Measurements from ENCODE around the gene EFCAB13. TPM values are rescaled to one million over a fixed set of nuclear protein-coding genes. Genes with fewer than 3 reads are reported as not detected.
"Not testable (repeated sequence)": the region's sequence is repeated elsewhere in the genome, so short reads cannot be mapped to it uniquely, and the experiment has no call there.

Gene EFCAB13
- total RNA-seq, 1 donor from 2014 or later = 5.2 TPM

DNA sequence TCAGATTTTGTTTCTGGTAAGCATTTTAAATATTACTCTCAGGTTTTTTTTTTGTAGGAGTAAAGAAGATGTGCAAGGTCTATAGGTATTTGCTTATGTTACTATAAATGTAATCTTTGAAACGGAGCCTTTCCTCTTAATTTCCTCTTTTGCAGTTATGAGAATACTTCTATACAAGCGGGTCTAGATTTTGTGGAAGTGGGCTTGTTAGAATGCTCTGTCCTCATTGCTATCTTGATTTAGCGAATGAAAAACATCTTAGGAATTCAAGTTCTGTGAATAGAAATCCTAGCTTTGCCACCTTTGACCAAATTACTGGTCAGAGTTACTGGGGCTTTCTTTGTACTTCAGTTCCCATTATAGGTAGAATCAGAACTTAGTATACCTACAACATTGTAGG is 80.3 kb downstream of the EFCAB13 start:
- no peaks in the 10 kb centered on the region for H3K4me1 ChIP-seq (ENCODE audit: control insufficient read depth in 3 of 3, insufficient read depth in 3 of 3, low read length in 3 of 3)
- H3K27ac ChIP-seq (ENCODE audit: low read depth, low read length) = no peak overlapping the region
- no peaks in the 10 kb centered on the region for H3K9me3 ChIP-seq (ENCODE audit: control insufficient read depth in 3 of 3, low read length in 3 of 3)
- H3K9ac ChIP-seq (ENCODE audit: low read depth in 1 of 3, low read length in 3 of 3) = no peak overlapping the region
- H3K27me3 ChIP-seq (ENCODE audit: control insufficient read depth in 3 of 3, insufficient read depth in 3 of 3, low read length in 3 of 3) = no peaks in the 10 kb centered on the region
- peaks cover 0 to 3% (median 0%) of the 10 kb centered on the region in 3 donors for H3K36me3 ChIP-seq (ENCODE audit: control insufficient read depth in 3 of 3, insufficient read depth in 3 of 3, low read length in 3 of 3)
- no peak overlapping the region for H3K4me3 ChIP-seq (ENCODE audit: low read length in 3 of 3)

DNA sequence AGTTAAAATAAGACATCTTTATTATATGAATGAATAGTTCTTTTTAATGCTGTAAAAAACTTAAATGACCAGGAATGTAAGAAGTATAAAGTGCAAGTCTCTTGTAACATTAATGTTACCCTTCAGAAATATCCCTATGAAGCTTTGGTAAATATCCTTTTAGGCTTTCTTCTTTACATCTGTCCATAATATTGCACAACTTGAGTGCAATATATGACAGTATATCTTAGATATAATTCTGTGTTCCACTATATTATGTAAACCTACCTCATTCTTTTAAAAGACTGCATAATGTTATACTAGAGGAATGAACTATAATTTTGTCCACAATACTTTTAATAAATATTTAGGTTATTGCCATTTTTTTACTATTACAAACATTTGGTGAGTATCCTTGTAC is 81.1 kb downstream of the EFCAB13 start:
- H3K4me1 ChIP-seq (ENCODE audit: control insufficient read depth in 3 of 3, insufficient read depth in 3 of 3, low read length in 3 of 3) = no peaks in the 10 kb centered on the region
- no peaks in the 10 kb centered on the region for H3K9me3 ChIP-seq (ENCODE audit: control insufficient read depth in 3 of 3, low read length in 3 of 3)
- no peak overlapping the region for H3K27ac ChIP-seq (ENCODE audit: low read depth, low read length)
- H3K36me3 ChIP-seq (ENCODE audit: control insufficient read depth in 3 of 3, insufficient read depth in 3 of 3, low read length in 3 of 3) = peaks cover 0 to 3% (median 0%) of the 10 kb centered on the region in 3 donors
- H3K4me3 ChIP-seq (ENCODE audit: low read length in 3 of 3) = no peak overlapping the region
- H3K9ac ChIP-seq (ENCODE audit: low read depth in 1 of 3, low read length in 3 of 3) = no peak overlapping the region
- no peaks in the 10 kb centered on the region for H3K27me3 ChIP-seq (ENCODE audit: control insufficient read depth in 3 of 3, insufficient read depth in 3 of 3, low read length in 3 of 3)

DNA sequence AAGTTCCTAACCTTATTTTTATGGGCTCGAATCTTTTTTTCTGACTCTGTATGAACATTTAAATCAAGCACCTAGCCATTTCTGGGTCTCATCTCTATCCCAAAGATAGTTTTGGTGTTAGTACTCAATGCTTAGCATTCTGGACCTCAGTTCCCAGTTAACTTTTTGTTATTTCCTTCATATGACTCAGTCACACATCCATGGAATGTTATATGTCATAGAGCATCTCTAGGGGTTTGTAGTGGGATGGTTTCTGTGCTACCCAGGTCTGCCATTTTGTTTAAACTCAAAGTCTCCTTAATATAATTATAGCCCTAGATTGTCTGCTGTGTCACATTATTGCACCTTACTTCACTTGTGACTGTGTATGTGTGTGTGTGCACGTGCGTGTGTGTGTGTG is 90.1 kb downstream of the EFCAB13 start:
- Histone ChIP-seq H3K36me3 (ENCODE audit: control insufficient read depth in 3 of 3, insufficient read depth in 3 of 3, low read length in 3 of 3) (peaks cover 0 to 4% (median 0%) of the 10 kb centered on the region in 3 donors), H3K4me3 (ENCODE audit: low read length in 3 of 3) (no peak overlapping the region), H3K27me3 (ENCODE audit: control insufficient read depth in 3 of 3, insufficient read depth in 3 of 3, low read length in 3 of 3) (no peaks in the 10 kb centered on the region), H3K9me3 (ENCODE audit: control insufficient read depth in 3 of 3, low read length in 3 of 3) (no peaks in the 10 kb centered on the region), H3K27ac (ENCODE audit: low read depth, low read length) (no peak overlapping the region), H3K4me1 (ENCODE audit: control insufficient read depth in 3 of 3, insufficient read depth in 3 of 3, low read length in 3 of 3) (no peaks in the 10 kb centered on the region), H3K9ac (ENCODE audit: low read depth in 1 of 3, low read length in 3 of 3) (no peak overlapping the region)

DNA sequence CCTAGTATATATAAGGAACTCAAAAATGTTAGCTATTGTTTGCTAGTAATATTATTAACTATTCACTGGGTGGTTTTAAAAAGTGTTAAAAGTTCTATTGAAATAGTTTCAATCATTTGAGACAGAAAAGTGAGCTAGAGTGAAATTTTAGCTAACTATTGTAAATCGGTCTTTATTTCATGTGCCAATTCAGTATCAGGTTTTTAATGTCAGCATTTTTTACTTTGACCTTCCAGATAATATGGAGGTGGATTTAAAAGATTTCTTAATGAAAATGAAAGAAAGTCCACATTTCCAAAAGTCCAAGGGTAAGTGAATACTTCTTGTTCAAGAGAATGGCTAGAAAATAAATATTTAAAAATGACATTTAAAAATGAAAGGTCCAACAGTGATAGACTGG is 90.9 kb downstream of the EFCAB13 start:
- H3K27me3 ChIP-seq (ENCODE audit: control insufficient read depth in 3 of 3, insufficient read depth in 3 of 3, low read length in 3 of 3) = no peaks in the 10 kb centered on the region
- H3K9ac ChIP-seq (ENCODE audit: low read depth in 1 of 3, low read length in 3 of 3) = no peak overlapping the region
- no peak overlapping the region for H3K27ac ChIP-seq (ENCODE audit: low read depth, low read length)
- no peaks in the 10 kb centered on the region for H3K4me1 ChIP-seq (ENCODE audit: control insufficient read depth in 3 of 3, insufficient read depth in 3 of 3, low read length in 3 of 3)
- H3K9me3 ChIP-seq (ENCODE audit: control insufficient read depth in 3 of 3, low read length in 3 of 3) = no peaks in the 10 kb centered on the region
- peaks cover 0 to 4% (median 0%) of the 10 kb centered on the region in 3 donors for H3K36me3 ChIP-seq (ENCODE audit: control insufficient read depth in 3 of 3, insufficient read depth in 3 of 3, low read length in 3 of 3)
- no peak overlapping the region for H3K4me3 ChIP-seq (ENCODE audit: low read length in 3 of 3)

DNA sequence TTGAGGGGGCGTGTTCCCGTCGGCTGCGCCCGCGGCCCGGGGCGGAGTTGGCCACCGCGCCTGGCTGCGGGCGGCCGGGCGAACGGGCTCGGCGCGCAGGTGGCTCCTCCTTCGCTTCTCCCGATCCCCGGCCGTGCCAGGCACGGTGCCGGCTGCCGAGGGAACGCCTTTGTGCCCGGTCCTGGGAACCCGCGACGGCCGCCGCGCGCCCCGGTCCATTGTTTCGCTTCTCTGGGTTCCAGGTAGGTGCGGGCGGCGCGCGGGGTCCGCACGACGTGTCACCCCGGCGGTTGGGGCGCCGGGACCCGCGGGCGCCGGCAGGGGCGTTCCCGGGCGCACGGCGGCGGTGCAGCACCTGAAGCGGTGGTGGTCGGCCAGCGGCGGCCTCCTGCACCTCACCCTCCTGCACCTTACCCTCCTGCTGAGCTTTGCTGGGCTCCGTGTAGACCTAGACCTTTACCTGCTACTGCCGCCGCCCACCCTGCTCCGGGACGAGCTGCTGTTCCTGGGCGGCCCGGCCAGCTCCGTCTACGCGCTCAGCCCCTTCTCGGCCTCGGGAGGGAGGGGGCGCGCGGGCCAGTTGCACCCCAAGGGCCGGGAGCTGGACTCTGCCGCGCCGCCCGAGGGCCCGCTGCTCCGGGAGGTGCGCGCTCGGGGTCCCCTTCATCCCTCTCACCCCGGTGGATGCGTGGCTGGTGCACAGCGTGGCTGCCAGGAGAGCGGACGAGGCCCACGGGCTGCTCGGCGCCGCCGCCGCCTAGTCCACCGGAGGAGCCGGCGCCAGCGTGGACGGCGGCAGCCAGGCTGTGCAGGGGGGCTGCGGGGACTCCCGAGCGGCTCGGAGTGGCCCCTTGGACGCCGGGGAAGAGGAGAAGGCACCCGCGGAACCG is 99.9 kb downstream of the EFCAB13 start:
- no peak overlapping the region for H3K27ac ChIP-seq (ENCODE audit: low read depth, low read length)
- H3K9ac ChIP-seq (ENCODE audit: low read depth in 1 of 3, low read length in 3 of 3) = peak overlapping the region in 1 of 3 donors; percentile 40
- H3K4me1 ChIP-seq (ENCODE audit: control insufficient read depth in 3 of 3, insufficient read depth in 3 of 3, low read length in 3 of 3) = no peaks in the 10 kb centered on the region
- H3K27me3 ChIP-seq (ENCODE audit: control insufficient read depth in 3 of 3, insufficient read depth in 3 of 3, low read length in 3 of 3) = peaks cover 4 to 6% (median 5%) of the 10 kb centered on the region in 3 donors
- H3K36me3 ChIP-seq (ENCODE audit: control insufficient read depth in 3 of 3, insufficient read depth in 3 of 3, low read length in 3 of 3) = no peaks in the 10 kb centered on the region
- H3K9me3 ChIP-seq (ENCODE audit: control insufficient read depth in 3 of 3, low read length in 3 of 3) = no peaks in the 10 kb centered on the region
- H3K4me3 ChIP-seq (ENCODE audit: low read length in 3 of 3) = peak overlapping the region in 2 of 3 donors; percentile 14 to 41

DNA sequence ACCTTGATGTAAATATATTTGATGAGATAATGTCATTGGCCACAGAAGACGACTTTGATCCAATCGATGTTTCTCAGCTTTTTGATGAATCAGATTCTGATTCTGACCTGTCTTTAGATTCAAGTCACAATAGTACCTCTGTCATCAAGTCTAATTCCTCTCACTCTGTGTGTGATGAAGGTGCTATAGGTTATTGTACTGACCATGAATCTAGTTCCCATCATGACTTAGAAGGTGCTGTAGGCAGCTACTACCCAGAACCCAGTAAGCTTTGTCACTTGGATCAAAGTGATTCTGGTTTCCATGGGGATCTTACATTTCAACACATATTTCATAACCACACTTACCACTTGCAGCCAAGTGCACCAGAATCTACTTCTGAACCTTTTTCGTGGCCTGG is 101.5 kb downstream of the EFCAB13 start:
- not testable (repeated sequence) for H3K9ac ChIP-seq (ENCODE audit: low read depth in 1 of 3, low read length in 3 of 3); H3K27ac ChIP-seq (ENCODE audit: low read depth, low read length); H3K4me3 ChIP-seq (ENCODE audit: low read length in 3 of 3); H3K9me3 ChIP-seq (ENCODE audit: control insufficient read depth in 3 of 3, low read length in 3 of 3); H3K27me3 ChIP-seq (ENCODE audit: control insufficient read depth in 3 of 3, insufficient read depth in 3 of 3, low read length in 3 of 3); H3K36me3 ChIP-seq (ENCODE audit: control insufficient read depth in 3 of 3, insufficient read depth in 3 of 3, low read length in 3 of 3); H3K4me1 ChIP-seq (ENCODE audit: control insufficient read depth in 3 of 3, insufficient read depth in 3 of 3, low read length in 3 of 3)

GRCh38 chr17:47425887-47426635 is 102.3 kb downstream of the EFCAB13 start:
- H3K27me3 ChIP-seq (ENCODE audit: control insufficient read depth in 3 of 3, insufficient read depth in 3 of 3, low read length in 3 of 3); H3K9me3 ChIP-seq (ENCODE audit: control insufficient read depth in 3 of 3, low read length in 3 of 3); H3K4me3 ChIP-seq (ENCODE audit: low read length in 3 of 3); H3K9ac ChIP-seq (ENCODE audit: low read depth in 1 of 3, low read length in 3 of 3); H3K27ac ChIP-seq (ENCODE audit: low read depth, low read length); H3K36me3 ChIP-seq (ENCODE audit: control insufficient read depth in 3 of 3, insufficient read depth in 3 of 3, low read length in 3 of 3); H3K4me1 ChIP-seq (ENCODE audit: control insufficient read depth in 3 of 3, insufficient read depth in 3 of 3, low read length in 3 of 3): not testable (repeated sequence)

DNA sequence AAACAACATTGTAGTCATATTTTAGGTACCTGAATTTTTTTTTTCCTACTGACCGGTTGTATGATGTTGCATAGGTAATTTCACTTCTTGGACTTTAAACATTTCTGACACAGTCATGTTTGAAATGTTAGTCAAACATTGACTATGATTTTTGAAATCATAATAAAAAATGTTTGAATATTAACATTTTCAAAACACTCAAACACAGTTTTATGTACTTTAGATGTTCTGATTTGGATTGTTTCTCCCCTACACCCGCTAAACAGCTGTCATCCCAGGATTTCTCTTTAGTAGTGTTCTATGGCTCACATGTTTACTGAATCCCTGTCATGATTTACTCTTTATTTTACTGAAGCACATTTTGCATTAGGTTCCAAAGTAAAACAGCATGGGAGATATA is 104.2 kb downstream of the EFCAB13 start:
- Histone ChIP-seq H3K27ac (ENCODE audit: low read depth, low read length) (no peak overlapping the region), H3K4me3 (ENCODE audit: low read length in 3 of 3) (no peak overlapping the region), H3K9ac (ENCODE audit: low read depth in 1 of 3, low read length in 3 of 3) (no peak overlapping the region), H3K27me3 (ENCODE audit: control insufficient read depth in 3 of 3, insufficient read depth in 3 of 3, low read length in 3 of 3) (peaks cover 2 to 5% (median 4%) of the 10 kb centered on the region in 3 donors), H3K4me1 (ENCODE audit: control insufficient read depth in 3 of 3, insufficient read depth in 3 of 3, low read length in 3 of 3) (no peaks in the 10 kb centered on the region), H3K36me3 (ENCODE audit: control insufficient read depth in 3 of 3, insufficient read depth in 3 of 3, low read length in 3 of 3) (no peaks in the 10 kb centered on the region), H3K9me3 (ENCODE audit: control insufficient read depth in 3 of 3, low read length in 3 of 3) (no peaks in the 10 kb centered on the region)

GRCh38 chr17:47432240-47432639 is 108.5 kb downstream of the EFCAB13 start:
- H3K4me3 ChIP-seq (ENCODE audit: low read length in 3 of 3); H3K36me3 ChIP-seq (ENCODE audit: control insufficient read depth in 3 of 3, insufficient read depth in 3 of 3, low read length in 3 of 3); H3K4me1 ChIP-seq (ENCODE audit: control insufficient read depth in 3 of 3, insufficient read depth in 3 of 3, low read length in 3 of 3); H3K27ac ChIP-seq (ENCODE audit: low read depth, low read length); H3K27me3 ChIP-seq (ENCODE audit: control insufficient read depth in 3 of 3, insufficient read depth in 3 of 3, low read length in 3 of 3); H3K9me3 ChIP-seq (ENCODE audit: control insufficient read depth in 3 of 3, low read length in 3 of 3); H3K9ac ChIP-seq (ENCODE audit: low read depth in 1 of 3, low read length in 3 of 3): not testable (repeated sequence)

DNA sequence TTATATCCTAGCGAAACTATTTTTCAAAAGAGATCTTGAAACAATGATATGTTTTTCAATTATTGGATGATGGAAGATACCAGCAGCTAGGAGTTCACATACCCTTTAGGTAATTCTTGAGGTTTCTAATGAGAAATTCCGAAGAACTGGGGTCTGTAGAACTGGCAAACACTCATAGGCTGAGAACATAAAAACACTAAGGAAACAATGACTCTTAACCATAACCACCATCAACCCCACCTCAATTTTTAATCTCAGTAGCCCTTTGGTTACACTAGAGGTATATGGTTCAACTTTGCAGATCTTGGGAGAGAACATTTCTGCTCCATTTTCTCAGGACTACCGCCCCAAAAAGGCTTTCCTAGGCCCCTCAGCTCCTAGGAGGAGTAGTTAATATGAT is 141.4 kb downstream of the EFCAB13 start:
- Histone ChIP-seq H3K27ac (ENCODE audit: low read depth, low read length) (no peak overlapping the region), H3K4me1 (ENCODE audit: control insufficient read depth in 3 of 3, insufficient read depth in 3 of 3, low read length in 3 of 3) (no peaks in the 10 kb centered on the region), H3K36me3 (ENCODE audit: control insufficient read depth in 3 of 3, insufficient read depth in 3 of 3, low read length in 3 of 3) (no peaks in the 10 kb centered on the region), H3K9ac (ENCODE audit: low read depth in 1 of 3, low read length in 3 of 3) (no peak overlapping the region), H3K27me3 (ENCODE audit: control insufficient read depth in 3 of 3, insufficient read depth in 3 of 3, low read length in 3 of 3) (no peaks in the 10 kb centered on the region), H3K4me3 (ENCODE audit: low read length in 3 of 3) (no peak overlapping the region), H3K9me3 (ENCODE audit: control insufficient read depth in 3 of 3, low read length in 3 of 3) (no peaks in the 10 kb centered on the region)
